GM10248 (cell line): ENCODE measurements around the gene RTF2.

Source experiments
- CTCF ChIA-PET: fragments of 300-600 bp; sonication (Branson Sonifier 250); formaldehyde crosslinking; extraction: SDS; loops from one replicate; lab custom pipeline; 2021; ENCODE audit warnings: antibody characterized with exemption; lab: Yijun Ruan, JAX
- POLR2A ChIA-PET: fragments of 350-650 bp; sonication (Branson Sonifier 250); formaldehyde crosslinking; extraction: SDS; loops from one replicate; lab custom pipeline; 2020; ENCODE audit warnings: antibody characterized with exemption; lab: Yijun Ruan, JAX
- DNase-seq: peaks from one replicate; pipeline ENCODE4 v3.0.0; 2012; ENCODE audit errors: extremely low spot score
- TF ChIP-seq, protein P1 (sequence below): IDR thresholded peaks from 2 replicates; pipeline ENCODE4 v1.5.1; 2012; ENCODE audit warnings: mild to moderate bottlenecking, low read depth; ENCODE audit errors: extremely low read depth, missing control alignments, control extremely low read depth

RTF2 gene

DNA sequence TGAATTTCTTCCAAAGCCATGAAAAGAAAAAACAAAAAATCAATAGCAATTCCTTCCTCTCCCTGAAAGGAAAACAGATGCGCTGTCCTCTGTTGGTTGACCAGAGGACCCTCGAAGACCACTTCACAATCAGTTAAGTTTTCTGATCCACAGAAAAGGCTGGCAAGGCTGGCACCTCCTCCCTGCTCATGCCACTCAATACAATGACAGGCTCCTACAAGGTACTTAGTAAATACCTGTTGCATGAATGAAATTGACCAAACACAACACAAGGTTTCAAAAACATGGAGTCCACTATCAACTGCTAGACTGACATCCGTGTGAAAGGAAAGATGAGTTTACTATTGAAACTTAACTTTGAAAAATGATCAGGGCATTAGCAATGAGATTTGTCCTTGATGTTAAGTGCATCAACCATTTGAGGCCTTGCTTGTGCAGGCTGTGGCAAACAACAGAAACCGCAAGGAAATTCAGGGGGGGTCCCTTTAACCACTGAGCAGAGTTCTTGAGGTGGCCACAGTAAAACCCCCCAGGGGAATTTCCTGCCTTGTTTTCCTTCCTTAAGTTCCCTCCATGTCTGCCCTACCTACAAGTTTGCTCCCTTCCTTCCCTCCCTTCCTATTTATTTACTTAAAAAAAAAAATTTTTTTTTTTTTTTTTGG lies 27.9 kb upstream of the RTF2 start:
- ChIA-PET CTCF (interaction anchor here (1.2 kb wide), 1 partner anchor 29 kb away, joined by 3 read pairs; the partner anchor contains the start of gene CASS4), POLR2A (no interaction called here)
- TF ChIP-seq, protein P1, sequence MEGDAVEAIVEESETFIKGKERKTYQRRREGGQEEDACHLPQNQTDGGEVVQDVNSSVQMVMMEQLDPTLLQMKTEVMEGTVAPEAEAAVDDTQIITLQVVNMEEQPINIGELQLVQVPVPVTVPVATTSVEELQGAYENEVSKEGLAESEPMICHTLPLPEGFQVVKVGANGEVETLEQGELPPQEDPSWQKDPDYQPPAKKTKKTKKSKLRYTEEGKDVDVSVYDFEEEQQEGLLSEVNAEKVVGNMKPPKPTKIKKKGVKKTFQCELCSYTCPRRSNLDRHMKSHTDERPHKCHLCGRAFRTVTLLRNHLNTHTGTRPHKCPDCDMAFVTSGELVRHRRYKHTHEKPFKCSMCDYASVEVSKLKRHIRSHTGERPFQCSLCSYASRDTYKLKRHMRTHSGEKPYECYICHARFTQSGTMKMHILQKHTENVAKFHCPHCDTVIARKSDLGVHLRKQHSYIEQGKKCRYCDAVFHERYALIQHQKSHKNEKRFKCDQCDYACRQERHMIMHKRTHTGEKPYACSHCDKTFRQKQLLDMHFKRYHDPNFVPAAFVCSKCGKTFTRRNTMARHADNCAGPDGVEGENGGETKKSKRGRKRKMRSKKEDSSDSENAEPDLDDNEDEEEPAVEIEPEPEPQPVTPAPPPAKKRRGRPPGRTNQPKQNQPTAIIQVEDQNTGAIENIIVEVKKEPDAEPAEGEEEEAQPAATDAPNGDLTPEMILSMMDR: no peak
- peak; percentile 64 for DNase-seq

DNA sequence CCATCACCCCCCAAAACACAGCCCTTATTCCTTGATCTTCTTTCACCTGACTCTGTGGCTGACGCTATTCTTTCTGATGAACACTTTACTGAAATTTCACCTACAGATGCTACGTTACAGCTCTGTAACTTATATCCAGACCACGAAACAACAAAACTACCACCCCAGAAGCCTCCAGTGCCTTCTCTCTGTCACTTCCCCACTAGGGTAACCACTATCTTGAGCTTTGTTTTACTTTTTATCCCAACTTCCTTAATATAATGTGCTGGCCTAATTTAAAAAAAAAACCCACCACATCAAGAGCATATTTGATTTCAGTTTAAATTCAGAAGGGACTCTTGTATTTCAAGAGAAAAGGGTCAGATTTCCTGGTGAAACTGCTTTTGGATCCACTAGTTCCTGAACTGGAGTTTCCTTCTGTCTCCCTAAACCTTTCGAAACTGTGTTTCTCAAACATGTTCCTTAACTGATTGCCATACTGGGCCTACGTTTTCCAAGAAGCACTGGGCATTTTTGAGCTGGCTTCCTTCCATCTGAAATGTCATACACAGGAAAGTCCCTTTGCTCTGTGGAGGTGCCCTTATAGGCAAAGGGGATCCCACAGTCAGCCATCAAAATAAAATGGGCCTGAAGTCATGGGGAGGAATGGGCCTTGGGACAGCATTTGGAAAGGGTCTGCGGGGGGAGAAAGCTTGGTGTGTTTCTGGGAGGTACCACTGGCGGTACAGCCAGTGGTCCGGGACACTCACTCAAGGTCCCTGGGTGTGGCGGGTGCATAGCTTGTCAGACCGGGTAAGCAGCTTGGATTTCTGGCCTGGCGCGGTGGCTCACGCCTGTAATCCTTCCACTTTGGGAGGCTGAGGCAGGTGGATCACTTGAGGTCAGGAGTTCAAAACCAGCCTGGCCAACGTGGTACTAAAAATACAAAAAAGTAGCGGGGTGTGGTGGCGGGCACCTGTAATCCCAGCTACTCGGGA lies 25.8 kb upstream of the RTF2 start:
- ChIA-PET CTCF (interaction anchor here (0.6 to 3.0 kb wide), 6 partner anchors 10 to 37 kb away, joined by 3 to 10 read pairs (median 4); partner anchors contain the start of gene CASS4), POLR2A (no interaction called here)
- DNase-seq: no peak
- TF ChIP-seq, protein P1: no peak

DNA sequence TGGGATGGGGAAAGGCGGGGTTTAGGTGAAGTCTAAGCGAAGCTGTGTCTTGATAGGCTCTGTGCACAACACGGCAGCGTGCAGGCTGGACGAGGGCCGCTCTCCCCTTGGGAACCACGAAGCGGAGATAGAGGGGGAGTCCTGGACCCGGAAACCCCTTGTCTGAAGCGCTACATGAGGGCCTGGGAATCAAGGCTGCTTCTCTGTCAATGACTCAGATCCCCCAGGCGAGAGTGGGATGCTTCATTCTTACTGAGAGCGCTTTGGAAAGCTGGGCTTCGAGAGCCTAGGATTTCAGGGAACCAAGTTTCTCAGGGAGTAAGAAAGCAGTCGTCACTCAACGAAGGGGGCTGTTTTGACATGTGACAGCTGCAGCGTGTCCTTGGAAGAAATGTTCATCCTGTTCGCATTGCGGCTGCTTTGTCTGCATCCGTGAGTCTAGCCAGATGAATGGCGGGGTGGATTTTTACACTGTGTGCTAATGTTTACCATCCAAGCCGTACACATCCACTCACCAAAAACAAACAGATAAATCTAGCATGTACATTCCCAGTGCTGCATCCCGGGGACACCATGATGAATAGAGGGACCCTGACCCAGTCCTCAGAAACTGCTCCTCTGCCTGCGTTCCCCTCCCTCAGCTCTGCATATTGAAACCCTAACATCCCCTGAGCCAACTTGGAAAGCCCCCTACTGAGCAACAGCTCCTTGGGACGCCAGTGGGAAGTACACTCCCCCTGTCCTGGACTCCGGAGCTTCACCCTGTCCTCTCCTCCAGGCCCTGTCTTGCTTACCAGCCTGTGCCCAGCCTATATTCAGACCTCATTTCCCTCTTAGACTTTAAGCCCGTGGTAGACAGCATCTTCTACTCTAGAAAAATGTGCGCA lies 24.5 kb upstream of the RTF2 start:
- no peak for DNase-seq
- TF ChIP-seq, protein P1: no peak
- ChIA-PET CTCF (interaction anchor here (0.6 to 3.0 kb wide), 5 partner anchors 9 to 51 kb away, joined by 3 to 10 read pairs (median 4); partner anchors contain the start of genes CASS4 and CSTF1), POLR2A (no interaction called here)

DNA sequence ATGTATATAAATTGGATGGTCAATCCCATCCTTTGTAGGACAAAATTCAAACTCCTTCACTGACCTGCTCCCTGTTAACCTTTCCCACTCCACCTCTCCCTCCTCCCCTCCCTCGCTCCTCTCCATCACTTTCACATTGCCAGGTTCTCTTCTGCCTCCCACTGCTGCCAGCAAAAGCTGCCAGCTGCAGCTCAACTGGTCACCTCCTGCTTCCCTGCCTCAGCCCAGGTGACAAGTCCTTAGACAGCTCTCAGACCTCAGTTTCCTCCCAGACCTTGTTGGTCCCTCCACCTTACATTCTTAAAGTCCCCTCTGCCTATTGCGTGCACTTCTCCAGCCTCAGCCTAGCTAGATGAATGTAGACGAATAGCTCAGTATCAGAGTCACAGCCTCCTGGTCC lies 23.3 kb upstream of the RTF2 start:
- CTCF ChIA-PET: interaction anchor here (1.0 to 3.0 kb wide), 3 partner anchors 8 to 52 kb away, joined by 3 to 10 read pairs (median 4); partner anchors contain the start of gene CSTF1
- POLR2A ChIA-PET: no interaction called here

DNA sequence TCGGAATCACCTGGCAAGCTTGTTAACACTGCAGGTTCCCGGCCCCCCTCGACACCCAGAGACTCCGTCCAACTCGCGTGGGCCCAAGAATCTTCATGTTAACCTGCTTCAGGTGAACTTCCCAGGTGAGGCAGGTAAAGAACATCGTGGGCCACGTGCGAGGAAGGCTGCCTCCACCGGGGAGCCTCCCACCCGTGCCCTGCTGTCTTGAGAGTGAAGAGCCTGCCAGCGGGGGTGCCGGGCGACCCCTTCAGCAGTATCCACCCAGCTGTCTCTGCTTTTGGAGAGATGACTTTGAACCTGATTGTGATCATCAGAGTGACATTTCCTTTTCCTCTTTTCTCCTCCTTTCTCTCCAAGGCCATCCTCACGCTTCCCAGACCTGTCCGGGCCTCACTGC lies 22.9 kb upstream of the RTF2 start:
- TF ChIP-seq, protein P1: no peak
- POLR2A ChIA-PET: no interaction called here
- no peak for DNase-seq
- CTCF ChIA-PET: interaction anchor here (1.0 to 3.0 kb wide), 2 partner anchors 9 to 20 kb away, joined by 3 to 10 read pairs; no protein-coding TSS in a partner anchor

More for the DNA sequence above, 23.3 kb upstream of the RTF2 start:
- no peak for DNase-seq
- TF ChIP-seq, protein P1: no peak

DNA sequence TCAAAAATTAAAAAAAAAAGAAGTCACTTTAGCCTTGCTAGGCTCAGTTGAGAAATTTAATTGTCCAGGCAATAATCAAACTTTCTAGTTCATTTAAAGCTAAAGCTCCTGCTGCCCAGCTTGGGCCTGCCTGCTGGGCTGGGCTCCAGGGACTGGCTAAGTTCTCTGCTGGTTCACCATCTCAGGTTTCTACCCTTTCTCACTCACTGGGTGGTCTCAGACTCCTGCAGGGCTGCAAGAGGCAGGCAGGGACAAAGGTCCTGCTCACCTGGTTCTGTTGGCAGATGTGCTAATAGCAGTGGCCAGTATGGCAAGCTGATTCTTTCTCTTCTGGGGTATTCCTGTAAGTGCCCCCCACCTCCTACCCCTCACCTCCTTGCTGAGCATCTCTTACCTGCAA lies 21.2 kb upstream of the RTF2 start:
- TF ChIP-seq, protein P1: no peak
- ChIA-PET CTCF (interaction anchor here (0.9 to 1.5 kb wide), 2 partner anchors 17 to 26 kb away, joined by 3 to 4 read pairs; no protein-coding TSS in a partner anchor), POLR2A (no interaction called here)
- no peak for DNase-seq
